GM10847 (cell line): ENCODE measurements around the gene QKI.

Source experiments
- POLR2A ChIP-seq: IDR thresholded peaks from 2 replicates; pipeline ENCODE4 v1.6.1; 2011; ENCODE audit not compliant: insufficient read length; ENCODE audit errors: extremely low read depth

QKI gene

GRCh38 chr6:163414117-163414945, at the start of gene QKI:
TSS of gene QKI (plus strand) at chr6:163414718. CDS start at chr6:163415194, 476 bp downstream.
- TF ChIP-seq POLR2A = peak; percentile 46

- TF ChIP-seq POLR2A = no peak
These were observed 48.2 kb upstream of the QKI start for GRCh38 chr6:163366288-163366687.

- no peak for TF ChIP-seq POLR2A
These were observed 46.9 kb upstream of the QKI start for GRCh38 chr6:163367497-163368183.

GRCh38 chr6:163369141-163369540, 45.4 kb upstream of the QKI start:
- no peak for TF ChIP-seq POLR2A

GRCh38 chr6:163369628-163370365, 44.7 kb upstream of the QKI start:
- no peak for TF ChIP-seq POLR2A

GRCh38 chr6:163370464-163371117, 43.9 kb upstream of the QKI start:
- no peak for TF ChIP-seq POLR2A

- TF ChIP-seq POLR2A = no peak
These were observed 43.4 kb upstream of the QKI start for GRCh38 chr6:163371129-163371528.

- no peak for TF ChIP-seq POLR2A
These were observed 41.3 kb upstream of the QKI start for GRCh38 chr6:163373240-163373639.

GRCh38 chr6:163375361-163375760, 39.2 kb upstream of the QKI start:
- no peak for TF ChIP-seq POLR2A

GRCh38 chr6:163376187-163376586, 38.3 kb upstream of the QKI start:
- TF ChIP-seq POLR2A = no peak

GRCh38 chr6:163377561-163377960, 37.0 kb upstream of the QKI start:
- TF ChIP-seq POLR2A = no peak

- no peak for TF ChIP-seq POLR2A
These were observed 34.3 kb upstream of the QKI start for GRCh38 chr6:163380216-163380615.

- no peak for TF ChIP-seq POLR2A
These were observed 33.3 kb upstream of the QKI start for GRCh38 chr6:163381118-163381756.

GRCh38 chr6:163383912-163384311, 30.6 kb upstream of the QKI start:
- no peak for TF ChIP-seq POLR2A

- TF ChIP-seq POLR2A = no peak
These were observed 30.0 kb upstream of the QKI start for GRCh38 chr6:163384510-163384909.
